Liver (tissue), 9 donors: ENCODE measurements around the gene DNAH5. TPM values are rescaled to one million over a fixed set of nuclear protein-coding genes. Genes with fewer than 3 reads are reported as not detected.

Experiments used
- DNase-seq: peaks from one replicate; pipeline ENCODE4 v3.0.0-alpha.2; 2017; ENCODE audit warnings: low spot score
- H3K27ac ChIP-seq, 2 donors: one replicate each; pipeline ENCODE4 v1.7.0; 2013; ENCODE audit warnings: inconsistent platforms in 2 of 2, low read length in 2 of 2, control low read depth in 1 of 2, low read depth in 1 of 2, mild to moderate bottlenecking in 1 of 2
- H3K27me3 ChIP-seq, 4 donors: one replicate each; pipeline versions ENCODE4 v1.6.1 to v1.7.0; 2013; ENCODE audit warnings: low read length in 3 of 4, inconsistent platforms in 1 of 4, mild to moderate bottlenecking in 1 of 4, moderate library complexity in 1 of 4; ENCODE audit not compliant: control insufficient read depth in 4 of 4, insufficient read depth in 4 of 4
- H3K36me3 ChIP-seq, 4 donors: one replicate each; pipeline versions ENCODE4 v1.6.1 to v1.7.0; 2013; ENCODE audit warnings: low read length in 3 of 4, mild to moderate bottlenecking in 3 of 4, low read depth in 1 of 4, moderate library complexity in 1 of 4; ENCODE audit not compliant: control insufficient read depth in 4 of 4, insufficient read depth in 3 of 4
- H3K4me1 ChIP-seq, 4 donors: one replicate each; pipeline versions ENCODE4 v1.6.1 to v1.7.0; 2013; ENCODE audit warnings: low read length in 3 of 4, mild to moderate bottlenecking in 3 of 4, moderate library complexity in 1 of 4; ENCODE audit not compliant: control insufficient read depth in 4 of 4, insufficient read depth in 4 of 4
- H3K4me3 ChIP-seq, 3 donors: one replicate each; pipeline versions ENCODE4 v1.6.1 to v1.7.0; 2013; ENCODE audit warnings: low read length in 3 of 3, control low read depth in 1 of 3, low read depth in 1 of 3, mild to moderate bottlenecking in 1 of 3
- H3K9ac ChIP-seq, 2 donors: one replicate each; pipeline ENCODE4 v1.7.0; 2013; ENCODE audit warnings: low read length in 2 of 2, mild to moderate bottlenecking in 2 of 2, moderate library complexity in 2 of 2, control low read depth in 1 of 2, low read depth in 1 of 2
- H3K9me3 ChIP-seq, 4 donors: one replicate each; pipeline versions ENCODE4 v1.6.1 to v1.7.0; 2013; ENCODE audit warnings: low read length in 3 of 4; ENCODE audit not compliant: control insufficient read depth in 4 of 4
- EGR1 ChIP-seq, 2 donors: IDR thresholded peaks; 2 replicates each; pipeline ENCODE4 v1.6.1; 2016 to 2018; ENCODE audit warnings: antibody characterized with exemption in 2 of 2, low read depth in 2 of 2
- FOXA1 ChIP-seq: IDR thresholded peaks from 2 replicates; pipeline ENCODE4 v1.6.1; 2016; ENCODE audit warnings: antibody characterized with exemption
- FOXA2 ChIP-seq: IDR thresholded peaks from 2 replicates; pipeline ENCODE4 v1.6.1; 2016; ENCODE audit warnings: antibody characterized with exemption
- GABPA ChIP-seq, 2 donors: IDR thresholded peaks in 1 of 2; conservative IDR thresholded peaks in 1 of 2; 2 replicates each; pipeline ENCODE4 v1.6.1; 2016; ENCODE audit warnings: antibody characterized with exemption in 2 of 2, mild to moderate bottlenecking in 1 of 2, moderate library complexity in 1 of 2
- JUND ChIP-seq, 2 donors: IDR thresholded peaks; 2 replicates each; pipeline ENCODE4 v1.6.1; 2016; ENCODE audit warnings: antibody characterized with exemption in 2 of 2
- MAX ChIP-seq: IDR thresholded peaks from 2 replicates; pipeline ENCODE4 v1.6.1; 2016; ENCODE audit warnings: antibody characterized with exemption
- NR2F2 ChIP-seq: IDR thresholded peaks from 2 replicates; pipeline ENCODE4 v1.6.1; 2016; ENCODE audit warnings: antibody characterized with exemption
- RAD21 ChIP-seq, 2 donors: IDR thresholded peaks; 2 replicates each; pipeline ENCODE4 v1.6.1; 2016; ENCODE audit warnings: antibody characterized with exemption in 2 of 2, mild to moderate bottlenecking in 2 of 2
- REST ChIP-seq: IDR thresholded peaks from 2 replicates; pipeline ENCODE4 v1.6.1; 2016; ENCODE audit warnings: antibody characterized with exemption, mild to moderate bottlenecking
- RXRA ChIP-seq, 2 donors: IDR thresholded peaks; 2 replicates each; pipeline ENCODE4 v1.6.1; 2017 to 2018; ENCODE audit warnings: antibody characterized with exemption in 2 of 2, mild to moderate bottlenecking in 1 of 2
- SP1 ChIP-seq: IDR thresholded peaks from 2 replicates; pipeline ENCODE4 v1.6.1; 2018; ENCODE audit warnings: antibody characterized with exemption, mild to moderate bottlenecking
- TAF1 ChIP-seq: conservative IDR thresholded peaks from 2 replicates; pipeline ENCODE4 v1.6.1; 2016; ENCODE audit warnings: antibody characterized with exemption, mild to moderate bottlenecking
- YY1 ChIP-seq: IDR thresholded peaks from 2 replicates; pipeline ENCODE4 v1.6.1; 2016; ENCODE audit warnings: antibody characterized with exemption, mild to moderate bottlenecking
- WGBS: extraction: QIAGEN DNeasy Blood & Tissue Kit; methylation state at CpG from one replicate; pipeline ENCODE4 v1.1.7; 2013; 5-methylcytosine and 5-hydroxymethylcytosine counted together
- polyA plus RNA-seq, 2 donors: library from polyadenylated mRNA; stranded (reverse) in 1 of 2; unstranded in 1 of 2; fragments of 200-250 nt in 1 of 2; fragments of >200 nt in 1 of 2; fragmentation: Nextera tagmentation in 1 of 2; extraction: Ambion mirVana in 1 of 2; gene quantifications; one replicate each; pipeline versions ENCODE4 v1.2.1 to v1.2.3, GENCODE V29; 2013 to 2015
- total RNA-seq, 2 donors: library from RNA; depleted of rRNA; stranded (reverse); fragments of >200 nt; gene quantifications; one replicate each; pipeline ENCODE4 v1.2.3, GENCODE V29; 2014
- donor health status: healthy.
- donor health status: healthy.
- donor health status: healthy.
- donor health status: healthy.
- donor health status: healthy.

Gene DNAH5
- total and polyA plus RNA-seq, 4 donors = 0.19 to 14.8 (median 4.4) TPM

- H3K4me1 ChIP-seq = peaks cover 0 to 4% (median 0%) of the 10 kb centered on the region in 4 donors
- no peak overlapping the region for H3K4me3 ChIP-seq
- H3K36me3 ChIP-seq = no peaks in the 10 kb centered on the region
- peaks cover 0 to 2% (median 0%) of the 10 kb centered on the region in 4 donors for H3K9me3 ChIP-seq
- TF ChIP-seq GABPA (IDR thresholded peaks at IDR 0.05 in 1 of 2, conservative IDR thresholded peaks at IDR 0.05 in 1 of 2) = no peak
- no peak for TF ChIP-seq RXRA (IDR thresholded peaks at IDR 0.05)
- TF ChIP-seq MAX = no peak
- TF ChIP-seq FOXA1 = no peak
- no peak for TF ChIP-seq RAD21 (IDR thresholded peaks at IDR 0.05)
- TF ChIP-seq REST = no peak
- TF ChIP-seq NR2F2 = no peak
- no peak overlapping the region for H3K9ac ChIP-seq
- no peak overlapping the region for H3K27ac ChIP-seq
- no peaks in the 10 kb centered on the region for H3K27me3 ChIP-seq
- DNase-seq = no peak
Observed at GRCh38 chr5:13692172-13692571, 252.3 kb downstream of the DNAH5 start.

- Histone ChIP-seq H3K27me3 (no peaks in the 10 kb centered on the region), H3K27ac (no peak overlapping the region), H3K4me1 (no peaks in the 10 kb centered on the region), H3K9me3 (no peaks in the 10 kb centered on the region), H3K4me3 (no peak overlapping the region), H3K9ac (no peak overlapping the region), H3K36me3 (no peaks in the 10 kb centered on the region)
- TF ChIP-seq EGR1 (IDR thresholded peaks at IDR 0.05; ENCODE audit: low read depth in 2 of 2) = no peak
- no peak for TF ChIP-seq RAD21 (IDR thresholded peaks at IDR 0.05)
- no peak for TF ChIP-seq SP1
- no peak for TF ChIP-seq FOXA1
- no peak for TF ChIP-seq TAF1
- TF ChIP-seq YY1 = no peak
- no peak for TF ChIP-seq JUND (IDR thresholded peaks at IDR 0.05)
- no peak for TF ChIP-seq FOXA2
- WGBS = 83% methylated on average over 4 of the region's 4 CpGs
- DNase-seq = no peak
Observed at GRCh38 chr5:13676531-13676930, 268.0 kb downstream of the DNAH5 start.

- Histone ChIP-seq H3K9me3 (no peaks in the 10 kb centered on the region), H3K27me3 (no peaks in the 10 kb centered on the region), H3K4me1 (no peaks in the 10 kb centered on the region), H3K27ac (no peak overlapping the region), H3K36me3 (no peaks in the 10 kb centered on the region), H3K4me3 (no peak overlapping the region), H3K9ac (no peak overlapping the region)
- no peak for DNase-seq
- TF ChIP-seq GABPA (IDR thresholded peaks at IDR 0.05 in 1 of 2, conservative IDR thresholded peaks at IDR 0.05 in 1 of 2) (no peak), FOXA2 (no peak)
Observed at GRCh38 chr5:13674391-13674790, 270.1 kb downstream of the DNAH5 start.
